Suppressor macrophage treated with lipopolysaccharide for 4 hours (primary cell): Measurements from ENCODE around the gene FANCC.
"Not testable (repeated sequence)": the region's sequence is repeated elsewhere in the genome, so short reads cannot be mapped to it uniquely, and the experiment has no call there.

Experiments used
- DNase-seq: peaks from one replicate; pipeline ENCODE4 v3.0.0-alpha.2; 2020

Gene FANCC

DNA sequence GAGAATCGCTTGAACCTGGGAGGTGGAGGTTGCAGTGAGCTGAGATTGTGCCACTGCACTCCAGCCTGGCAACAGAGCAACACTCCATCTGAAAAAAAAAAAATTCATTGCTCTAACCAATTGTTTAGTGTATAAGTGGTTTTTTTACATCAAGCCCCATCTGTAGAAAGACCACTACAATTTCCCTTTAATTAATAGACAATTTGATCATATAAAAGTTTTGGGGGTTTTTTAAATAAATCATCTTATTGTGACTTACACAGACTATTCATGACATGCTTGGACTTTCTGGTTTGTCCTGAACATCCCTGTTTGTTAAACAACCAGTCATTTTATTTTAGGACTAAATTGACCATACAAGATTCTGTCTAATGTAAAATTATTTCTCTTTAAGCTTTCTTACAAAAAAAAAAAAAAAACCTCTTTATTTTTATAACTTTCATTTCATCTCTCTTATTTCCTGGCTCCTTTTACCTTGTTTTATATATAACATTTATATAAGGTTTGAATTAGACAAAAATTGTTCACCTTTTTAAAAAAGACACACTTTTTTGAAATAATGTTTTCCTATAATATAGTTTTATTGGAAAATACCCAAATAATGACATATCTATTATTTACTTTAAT lies 9.8 kb upstream of the FANCC start:
- no peak for DNase-seq

DNA sequence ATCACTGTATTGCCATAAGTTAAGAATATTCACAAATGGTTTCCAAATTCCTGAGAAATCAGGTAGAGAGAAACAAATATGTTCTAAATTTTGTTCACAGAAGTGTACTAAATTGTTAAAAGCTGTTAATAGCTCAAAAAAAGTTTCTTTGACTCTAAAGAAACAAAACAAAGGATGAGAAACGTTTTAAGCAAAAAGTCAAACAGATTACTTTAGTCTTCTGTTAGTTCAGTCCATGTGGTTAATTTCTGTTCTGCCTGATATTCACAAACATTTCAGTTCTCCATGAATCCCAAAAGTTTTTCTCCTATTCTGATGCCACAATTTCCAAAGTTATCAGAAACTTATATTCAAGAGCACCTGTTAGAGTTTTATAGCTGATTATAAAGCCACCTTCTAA lies 7.7 kb upstream of the FANCC start:
- no peak for DNase-seq

DNA sequence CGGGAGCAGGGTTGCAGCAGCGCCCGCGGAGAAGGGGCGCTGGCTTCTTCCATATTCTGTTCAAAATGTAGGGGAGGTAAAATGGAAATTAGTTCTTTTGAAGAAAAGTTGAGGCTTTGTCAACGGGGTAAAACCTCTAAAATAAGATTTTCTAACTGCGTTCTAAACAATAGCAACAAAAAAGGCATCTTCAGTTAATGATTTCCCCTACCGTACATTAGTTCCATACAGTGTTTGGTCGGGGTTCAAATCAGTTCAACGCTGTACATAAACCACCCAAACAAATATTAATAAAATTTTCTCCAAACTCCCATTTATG lies 343 bp upstream of the FANCC start:
- no peak for DNase-seq

DNA sequence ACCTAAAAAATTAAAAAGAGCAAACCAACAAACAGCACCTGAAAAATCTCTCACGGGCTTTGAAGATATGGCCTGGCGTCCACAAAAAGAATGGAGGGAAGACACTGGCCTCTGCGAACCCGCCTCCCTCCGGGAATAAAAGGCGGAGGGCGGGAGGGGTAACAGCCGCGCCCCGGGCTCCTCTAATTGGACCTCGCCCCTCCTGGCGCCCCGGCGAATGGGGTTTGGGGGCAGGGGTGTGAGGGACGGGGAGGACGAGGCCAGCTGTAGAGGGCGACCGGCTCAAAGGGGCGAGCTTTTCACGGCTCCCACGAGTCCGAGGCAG lies 753 bp downstream of the FANCC start:
- peak; percentile 52 for DNase-seq

DNA sequence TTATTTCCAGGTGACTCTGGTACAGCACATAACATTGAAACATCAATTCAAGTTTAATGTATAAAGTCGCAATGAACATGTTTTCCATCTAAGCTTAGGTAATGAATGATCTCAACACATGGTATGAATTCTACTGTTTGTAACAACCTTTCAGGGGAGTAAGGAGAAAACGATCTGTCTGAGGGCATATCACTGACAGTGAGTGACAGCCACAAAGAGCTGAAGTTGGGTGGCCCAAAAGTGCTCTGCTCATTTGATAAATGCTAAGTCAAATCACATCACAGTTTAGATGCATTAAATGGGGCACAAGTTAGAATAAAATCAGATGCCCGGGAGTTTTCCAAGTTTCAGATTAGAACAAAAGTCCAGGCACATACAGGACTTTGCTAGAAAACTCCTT lies 1.2 kb downstream of the FANCC start:
- no peak for DNase-seq

DNA sequence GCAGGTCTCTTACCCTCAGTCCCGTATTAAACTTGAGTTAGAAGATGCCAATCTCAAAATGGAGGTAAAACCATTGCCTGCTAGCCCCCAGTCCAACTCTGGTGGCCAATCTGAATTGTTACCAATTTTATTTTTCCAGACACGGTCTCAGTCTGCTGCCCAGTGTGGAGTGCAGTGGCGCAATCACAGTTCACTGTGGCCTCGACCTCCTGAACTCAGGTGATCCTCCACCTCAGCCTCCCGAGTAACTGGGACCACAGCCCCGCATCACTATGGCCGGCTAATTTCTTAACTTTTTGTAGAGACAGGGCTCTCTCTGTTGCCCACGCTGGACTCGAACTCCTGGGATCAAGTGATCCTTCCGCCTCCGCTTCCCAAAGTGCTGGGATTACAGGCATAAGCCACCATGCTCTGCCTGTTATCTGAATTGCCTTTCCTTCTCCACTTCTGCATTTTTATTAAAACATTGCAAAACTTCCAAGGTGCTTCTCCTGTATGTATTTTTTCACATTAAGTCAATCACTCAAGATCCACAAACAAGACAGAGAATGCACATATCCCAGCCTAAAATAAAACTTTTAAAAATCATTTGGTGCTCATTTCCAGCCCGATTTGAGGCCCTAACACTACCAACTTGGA lies 2.3 kb downstream of the FANCC start:
- DNase-seq: no peak

DNA sequence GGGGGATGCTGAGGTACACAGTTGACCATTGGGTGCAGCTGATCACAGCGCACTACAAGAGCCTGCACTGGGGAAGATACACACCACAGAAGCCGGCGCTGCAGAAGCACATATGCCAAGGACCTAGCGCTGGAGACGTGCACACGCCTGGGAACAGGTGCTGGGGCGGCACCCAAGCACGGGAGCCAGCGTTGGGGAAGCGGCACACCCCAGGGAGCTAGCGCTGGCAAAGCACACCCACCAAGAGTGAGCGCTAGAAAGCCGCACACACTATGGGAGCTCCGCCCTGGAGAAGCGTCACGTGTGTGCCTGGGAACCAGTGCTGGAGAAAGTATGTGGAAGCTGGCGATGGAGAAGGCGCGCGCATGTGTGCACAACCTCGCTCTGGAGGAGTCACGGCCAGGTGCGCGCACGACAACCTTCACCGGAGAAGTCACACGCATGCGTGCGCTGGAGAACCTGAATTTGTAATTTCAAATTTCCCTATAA lies 4.5 kb downstream of the FANCC start:
- peak; percentile 33 for DNase-seq

DNA sequence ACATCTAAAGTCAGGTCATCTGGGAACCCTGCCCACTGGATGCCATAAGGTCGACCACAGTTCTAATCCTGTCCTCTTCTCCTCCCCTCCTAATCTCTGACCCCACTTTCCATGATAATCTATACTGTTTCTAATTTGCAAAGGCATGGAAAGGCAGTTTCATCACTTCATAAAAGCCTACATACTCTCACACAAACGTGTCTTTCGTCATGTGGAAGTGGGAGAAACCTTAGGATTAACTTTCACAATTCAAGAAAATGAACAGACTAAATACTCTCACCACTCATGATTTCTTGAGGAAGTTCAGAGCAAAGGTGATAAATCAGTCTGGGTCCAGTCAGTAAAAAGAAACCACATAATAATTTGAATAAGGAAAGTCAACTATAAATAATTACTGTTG lies 5.5 kb downstream of the FANCC start:
- peak; percentile 9 for DNase-seq

DNA sequence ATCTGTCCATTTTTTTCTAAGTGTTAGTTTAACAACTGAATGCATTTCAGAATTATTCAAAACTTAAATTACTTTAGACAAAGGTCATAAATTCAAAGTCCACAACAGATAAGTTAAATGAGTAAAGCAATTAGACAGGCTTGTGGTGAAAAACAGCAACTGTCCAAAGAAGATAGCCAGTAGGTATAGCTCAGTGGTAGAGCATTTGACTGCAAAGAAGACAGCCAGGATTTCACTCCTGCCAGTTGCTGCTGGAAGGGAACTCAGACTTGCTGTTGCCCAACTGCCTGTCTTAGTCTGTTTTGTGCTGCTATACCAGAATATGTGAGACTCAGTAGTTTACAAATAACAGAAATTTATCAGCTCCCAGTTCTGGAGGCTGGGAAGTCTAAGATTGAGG lies 10.0 kb downstream of the FANCC start:
- no peak for DNase-seq

DNA sequence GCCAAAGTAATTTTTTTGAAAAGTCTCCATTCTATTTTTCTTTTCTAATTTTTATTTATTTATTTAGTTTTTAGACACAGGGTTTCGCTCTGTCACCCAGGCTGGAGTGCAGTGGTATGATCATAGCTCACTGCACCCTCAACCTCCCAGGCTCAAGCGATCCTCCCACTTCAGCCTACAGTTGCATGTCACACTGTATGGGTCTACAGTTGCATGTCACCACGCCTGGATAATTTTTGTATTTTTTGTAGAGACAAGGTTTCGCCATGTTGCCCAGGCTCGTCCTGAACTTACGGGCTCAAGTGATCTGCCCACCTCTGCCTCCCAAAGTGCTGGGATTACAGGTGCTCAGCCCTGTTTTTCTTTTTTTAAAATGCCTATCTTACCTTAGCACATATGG lies 10.7 kb downstream of the FANCC start:
- DNase-seq: no peak

DNA sequence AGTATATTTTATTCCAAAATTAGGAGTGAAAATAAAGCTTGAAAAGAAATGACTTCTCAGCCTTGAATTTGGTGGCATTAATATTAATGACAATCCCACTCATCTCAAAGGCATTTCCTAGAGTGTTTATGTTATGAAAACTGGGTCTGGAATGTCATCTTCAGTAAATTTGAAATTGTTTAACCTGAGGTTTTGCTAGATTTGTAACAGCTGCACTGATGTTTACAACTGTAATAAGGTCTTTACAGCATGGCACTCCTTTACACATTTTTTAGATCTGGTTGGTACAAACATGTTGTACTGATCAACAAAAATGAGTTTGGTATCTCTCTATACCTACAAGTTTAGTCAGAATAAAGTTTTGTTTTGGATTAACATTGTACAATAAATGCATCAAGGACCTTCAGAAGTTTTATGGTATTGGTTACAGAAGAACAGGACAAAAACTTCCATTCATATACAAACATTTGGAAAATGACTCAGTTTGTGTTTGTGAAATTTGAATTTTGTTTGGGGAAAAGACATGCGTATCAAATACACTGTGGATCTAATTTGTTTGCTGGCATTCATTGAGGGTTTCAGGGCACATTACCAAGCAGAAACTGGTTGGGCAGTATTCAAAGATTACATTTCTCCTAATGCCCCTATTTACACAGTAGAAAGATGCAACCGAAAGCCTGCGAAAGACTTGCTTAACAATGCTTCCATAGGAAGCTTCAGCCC lies 11.6 kb downstream of the FANCC start:
- DNase-seq: no peak

DNA sequence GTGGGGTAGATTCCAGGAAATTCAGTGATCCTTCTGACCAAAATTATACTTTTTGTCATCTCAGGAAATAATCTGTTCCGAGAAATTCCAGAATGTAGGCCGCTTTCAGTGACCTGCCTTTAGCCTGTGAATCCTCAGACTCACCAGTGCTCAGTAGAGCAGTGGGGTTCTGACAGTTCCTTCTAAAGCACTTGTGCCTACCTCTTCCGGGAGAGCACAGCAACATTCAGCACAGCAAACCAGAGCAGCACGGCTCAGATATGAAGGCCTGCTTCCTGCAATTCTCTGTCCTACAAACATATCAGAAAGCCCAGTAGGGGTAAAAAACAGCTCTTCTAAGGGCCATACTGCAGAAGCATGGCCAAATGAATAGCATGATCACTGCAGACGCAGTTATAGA lies 15.0 kb downstream of the FANCC start:
- no peak for DNase-seq

DNA sequence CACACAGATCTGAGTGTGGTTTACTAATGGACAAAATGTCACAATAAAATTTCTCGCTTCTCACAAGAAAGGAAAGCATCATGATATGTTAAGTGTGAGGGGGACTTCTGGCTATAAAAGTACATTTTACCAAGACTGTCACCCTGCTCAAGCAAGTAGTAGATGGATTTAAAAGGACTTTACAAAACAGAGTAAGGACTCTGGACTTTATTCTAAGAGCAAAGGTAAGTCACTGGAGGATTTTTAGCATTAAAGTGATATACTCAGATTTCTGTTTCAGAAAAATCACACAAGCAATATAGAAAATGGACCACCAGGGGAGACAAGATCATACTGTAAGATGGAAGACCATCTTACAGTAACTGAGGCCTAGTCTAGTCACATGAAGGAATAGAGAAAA lies 19.7 kb downstream of the FANCC start:
- DNase-seq: no peak

DNA sequence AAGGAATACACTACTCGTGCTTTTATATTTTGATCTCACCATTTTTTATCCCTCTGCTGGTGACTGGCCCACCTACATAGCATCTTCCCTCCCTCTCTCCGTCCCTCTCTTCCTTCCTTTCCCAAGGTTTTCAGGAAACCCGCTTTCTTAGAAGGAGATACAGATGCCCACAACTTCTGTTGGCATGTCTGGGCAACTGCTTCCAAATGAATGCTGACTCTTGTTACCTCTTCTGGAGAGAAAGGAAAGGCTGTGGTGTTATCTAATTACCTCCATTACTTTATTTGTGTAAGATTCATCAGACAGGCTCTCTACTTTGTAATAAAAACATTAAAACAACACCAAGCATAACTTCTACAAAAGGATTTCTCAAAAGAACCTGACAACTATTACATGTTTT lies 20.2 kb downstream of the FANCC start:
- DNase-seq: no peak

DNA sequence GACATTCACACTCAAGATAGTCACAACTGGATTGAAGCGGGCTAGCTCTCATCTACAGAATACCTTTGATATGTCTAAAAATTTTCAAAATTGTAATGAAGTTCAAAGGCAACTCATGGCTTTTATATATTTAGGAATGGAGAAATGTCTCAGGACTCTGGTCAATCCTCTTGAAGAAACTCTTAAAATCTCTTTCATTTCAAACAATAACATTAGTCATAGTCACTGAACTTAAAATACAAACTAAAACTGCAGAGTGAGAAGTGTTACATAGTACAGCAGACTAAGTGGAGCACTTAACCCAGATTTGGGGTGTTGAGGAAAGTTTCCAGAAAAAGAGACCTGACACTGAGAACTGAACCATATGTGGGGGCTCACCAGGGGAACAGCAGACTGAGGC lies 20.7 kb downstream of the FANCC start:
- no peak for DNase-seq

DNA sequence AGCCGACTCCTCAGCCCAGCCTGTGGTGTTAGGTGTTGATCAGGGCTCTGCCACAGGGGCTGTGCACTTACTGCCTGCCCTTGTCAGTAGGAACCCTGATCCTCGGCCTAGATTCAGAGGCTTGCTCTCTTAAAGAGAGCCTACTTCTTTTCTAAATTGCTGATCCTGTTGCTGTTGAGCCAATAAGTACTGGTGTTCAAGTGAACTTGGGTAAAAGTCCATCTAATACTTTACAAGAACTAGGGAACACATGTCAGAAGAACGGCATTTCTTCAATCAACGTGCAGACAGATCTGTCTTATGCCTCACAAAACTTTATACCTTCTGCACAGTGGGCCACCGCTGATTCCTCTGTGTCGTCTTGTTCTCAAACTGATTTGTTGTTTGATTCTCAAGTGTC lies 24.2 kb downstream of the FANCC start:
- not testable (repeated sequence) for DNase-seq

DNA sequence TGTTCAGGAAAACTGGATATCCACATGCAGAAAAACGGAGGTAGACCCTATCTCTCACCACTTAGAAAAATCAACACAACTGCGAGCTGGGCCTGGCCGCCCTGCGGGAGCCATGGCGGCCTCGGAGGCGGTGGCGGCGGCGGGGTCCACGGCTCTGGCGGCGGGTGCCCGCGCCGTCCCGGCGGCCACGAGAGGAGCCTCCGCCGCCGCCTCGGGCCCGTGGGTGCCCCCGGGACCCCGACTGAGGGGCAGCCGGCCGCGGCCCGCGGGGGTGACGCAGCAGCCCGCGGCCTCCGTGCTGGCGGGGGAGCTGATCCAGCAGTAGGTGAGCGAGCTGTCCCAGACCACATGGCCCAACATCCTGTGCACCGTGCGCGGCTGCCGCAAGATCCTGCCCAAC lies 25.3 kb downstream of the FANCC start:
- no peak for DNase-seq

DNA sequence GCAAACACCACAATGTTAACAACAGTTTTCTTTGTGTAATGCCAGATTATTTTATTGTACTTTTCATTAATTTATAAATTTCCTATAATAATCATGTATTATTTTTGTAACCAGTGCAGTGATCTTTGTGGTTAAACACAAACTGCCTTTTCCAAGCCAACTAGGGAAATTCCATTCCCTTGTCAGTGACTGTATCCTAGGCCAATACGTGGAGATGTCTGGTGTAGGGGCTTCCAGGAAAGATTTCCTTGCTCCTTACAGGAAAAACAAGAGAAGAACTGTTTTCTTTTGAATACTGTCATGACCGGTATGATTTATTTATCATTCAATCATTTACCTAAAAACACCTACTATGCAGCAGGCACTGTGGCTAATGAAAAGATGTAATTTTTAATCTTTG lies 31.4 kb downstream of the FANCC start:
- DNase-seq: no peak

DNA sequence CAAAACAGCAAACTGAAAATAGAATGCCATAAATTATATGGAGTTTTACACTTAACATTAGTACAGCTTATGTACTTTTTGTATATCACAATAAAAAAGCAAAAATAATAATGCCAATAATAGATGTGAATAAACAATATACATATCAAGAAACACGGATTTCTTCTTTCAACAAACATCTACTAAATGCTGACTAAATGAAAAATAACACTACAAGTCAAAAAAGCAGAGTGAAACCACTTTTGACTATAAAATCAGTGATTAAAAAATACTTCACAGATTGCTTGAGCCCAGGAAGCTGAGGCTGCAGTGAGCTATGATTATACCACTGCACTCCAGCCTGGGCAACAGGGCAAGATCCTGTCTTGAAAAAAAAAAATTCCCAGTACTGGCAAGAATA lies 32.2 kb downstream of the FANCC start:
- no peak for DNase-seq

DNA sequence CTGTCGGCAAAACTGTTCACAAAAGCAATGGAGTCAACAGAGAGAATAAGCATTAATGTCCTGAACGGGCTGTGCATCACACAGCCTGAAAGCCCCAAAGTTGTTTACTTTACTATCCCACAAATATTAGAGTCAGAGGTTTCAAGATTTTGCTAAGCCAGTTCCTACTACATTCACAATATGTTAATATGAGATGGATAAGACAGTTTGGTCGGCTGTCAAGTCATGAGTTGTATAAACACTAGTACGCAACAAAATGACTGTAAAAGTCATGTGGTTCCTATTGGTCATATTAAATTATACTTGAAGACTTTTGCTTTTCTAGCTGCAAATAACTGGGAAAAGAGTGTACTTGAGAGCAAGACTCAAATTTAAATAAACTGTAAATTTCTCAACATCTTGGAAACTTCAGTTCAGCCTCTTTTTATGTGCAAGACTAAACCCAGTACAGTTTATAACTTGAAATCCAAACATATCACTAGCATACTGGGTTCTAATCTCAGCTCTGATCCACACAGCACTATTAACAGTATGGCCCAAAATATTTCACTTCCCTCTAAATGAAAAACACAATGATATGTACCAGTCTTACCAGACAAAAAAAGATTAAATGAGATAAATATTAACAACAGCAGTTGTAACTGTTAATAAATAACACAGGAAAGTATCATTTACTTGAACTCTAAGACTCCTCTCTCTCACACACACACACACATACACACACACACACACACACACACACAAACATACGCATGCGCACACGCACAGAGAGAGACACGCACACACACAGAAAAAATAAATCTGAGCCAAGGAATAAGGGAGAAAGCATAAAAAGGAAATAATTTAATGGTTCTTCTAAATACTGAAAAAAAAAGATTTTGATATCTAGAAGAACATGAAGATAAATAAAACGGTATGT lies 33.1 kb downstream of the FANCC start:
- DNase-seq: no peak

DNA sequence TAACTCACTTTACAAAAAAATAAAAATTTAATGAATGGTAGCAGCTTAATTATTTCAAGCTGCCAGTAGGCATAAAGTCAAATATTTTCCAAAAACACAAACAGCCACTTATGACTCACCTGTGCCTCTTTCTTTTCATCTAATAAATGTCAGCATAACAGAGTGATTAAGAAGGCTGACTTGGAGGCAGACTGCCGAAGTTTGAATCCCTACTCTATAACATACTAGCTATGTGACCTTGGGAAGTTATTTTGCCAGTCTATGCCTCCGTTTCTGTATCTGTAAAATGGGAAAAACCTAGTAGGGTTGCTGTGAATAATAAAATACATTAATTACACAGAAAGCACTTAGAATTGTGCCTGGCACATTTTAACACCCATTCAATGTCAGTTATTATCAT lies 33.8 kb downstream of the FANCC start:
- no peak for DNase-seq

DNA sequence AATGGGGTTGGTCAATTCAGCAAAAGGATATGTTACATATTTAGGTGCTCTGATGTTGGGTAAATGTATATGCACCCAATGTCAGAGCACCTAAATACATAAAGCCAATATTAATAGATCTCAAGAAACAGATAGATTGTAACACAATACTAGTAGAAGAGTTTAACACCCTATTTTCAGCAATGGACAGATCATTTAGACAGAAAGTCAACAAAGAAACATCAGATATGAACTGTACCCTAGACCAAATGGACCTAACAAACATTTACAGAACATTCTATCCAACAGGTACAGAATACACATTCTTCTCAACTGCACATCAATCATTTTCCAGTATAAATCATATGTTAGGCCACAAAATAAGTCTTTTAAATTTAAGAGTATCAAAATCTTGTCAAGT lies 35.2 kb downstream of the FANCC start:
- no peak for DNase-seq

DNA sequence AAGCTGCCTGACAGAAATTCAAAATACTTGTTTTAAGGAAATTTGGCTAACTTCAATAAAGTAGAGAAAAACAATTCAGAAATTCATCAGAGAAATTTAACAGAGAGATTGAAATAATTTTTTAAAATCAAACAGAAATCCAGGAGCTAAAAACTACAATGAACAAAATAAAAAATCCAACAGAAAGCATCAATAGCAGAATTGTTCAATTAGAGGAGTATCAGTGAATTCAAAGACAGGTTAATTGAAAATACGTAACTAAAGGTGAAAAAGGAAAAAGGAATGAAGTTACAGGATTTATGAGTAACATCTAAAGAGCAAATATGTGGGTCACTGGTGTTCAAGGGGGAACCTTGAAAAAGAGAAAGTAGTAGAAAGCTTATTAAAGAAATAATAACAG lies 36.8 kb downstream of the FANCC start:
- no peak for DNase-seq

DNA sequence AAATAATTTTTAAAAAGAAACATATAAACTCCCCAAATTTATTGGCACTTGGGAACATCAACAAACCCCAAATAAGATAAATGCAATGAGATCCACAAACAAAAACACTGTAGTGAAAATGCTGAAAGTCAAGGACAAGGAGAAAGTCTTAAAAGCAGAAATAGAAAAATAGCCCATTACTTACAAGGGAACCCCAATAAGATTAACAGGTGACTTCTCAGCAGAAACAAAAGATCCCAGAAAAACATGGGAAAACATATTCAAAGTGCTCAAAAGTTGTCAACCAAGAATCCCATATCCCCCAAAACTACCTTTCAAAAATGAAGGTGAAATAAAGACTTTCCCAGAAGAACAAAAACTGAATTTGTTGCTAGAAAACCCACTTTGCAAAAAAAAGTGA lies 40.0 kb downstream of the FANCC start:
- DNase-seq: no peak
